DMS79 treated with DMSO at 0.1 percent for 48 hours (cell line): ENCODE data around the gene HIP1.
"Not testable (repeated sequence)": the region's sequence is repeated elsewhere in the genome, so short reads cannot be mapped to it uniquely, and the experiment has no call there.

ENCODE experiments used
- DNase-seq: peaks from one replicate; lab custom pipeline; 2025; lab: John Stamatoyannopoulos, UW

The HIP1 gene

GRCh38 chr7:75531359-75531821, 207.4 kb downstream of the HIP1 start:
- DNase-seq = no peak

DNA sequence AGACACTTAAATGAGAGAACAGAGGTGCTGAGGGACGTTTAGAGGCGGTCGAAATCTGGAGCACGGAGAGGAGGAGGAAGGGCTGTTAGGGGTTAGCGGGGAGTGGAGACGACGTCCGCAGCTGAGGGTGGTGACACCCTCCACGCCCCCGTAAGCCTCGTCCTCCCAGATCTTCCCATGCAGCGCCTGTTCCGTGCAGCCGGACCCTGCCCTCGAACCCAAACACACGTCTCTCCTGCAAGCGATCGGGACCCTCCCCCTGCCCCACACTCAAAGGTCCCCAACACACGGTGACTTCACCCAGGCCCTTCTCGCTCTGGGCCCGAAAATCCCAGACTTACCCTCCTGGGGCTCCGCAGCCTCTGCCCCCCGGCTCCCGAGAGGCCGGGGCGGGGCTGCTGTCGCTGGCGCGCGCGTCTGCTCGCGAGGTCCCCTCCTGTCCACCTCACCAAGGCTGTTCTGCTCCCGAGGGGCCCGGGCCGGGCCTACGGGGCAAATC, 211.5 kb downstream of the HIP1 start:
- DNase-seq = not testable (repeated sequence)

DNA sequence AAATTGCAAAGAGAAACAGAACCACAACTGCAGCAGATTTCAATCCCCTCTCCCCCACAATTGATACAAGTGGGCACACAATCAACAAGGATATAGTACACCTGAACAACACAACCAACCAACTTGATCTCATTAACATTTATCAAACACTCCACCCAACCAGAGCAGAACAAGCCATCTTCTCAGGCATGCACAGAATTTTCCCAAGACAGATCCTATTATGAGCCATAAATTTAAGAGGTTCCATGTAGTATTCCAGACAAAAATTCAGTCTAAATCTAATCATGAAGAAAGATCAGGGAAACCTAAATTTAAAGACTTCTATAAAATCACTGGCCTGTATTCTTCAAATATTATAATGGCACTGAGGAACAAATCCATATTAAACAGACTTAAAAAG, 217.0 kb downstream of the HIP1 start:
- DNase-seq = not testable (repeated sequence)

- not testable (repeated sequence) for DNase-seq
Measured at GRCh38 chr7:75518842-75519241, 219.9 kb downstream of the HIP1 start.

GRCh38 chr7:75509033-75509432, 229.7 kb downstream of the HIP1 start:
- DNase-seq = not testable (repeated sequence)

- DNase-seq = not testable (repeated sequence)
Measured at GRCh38 chr7:75492020-75492419, 246.7 kb downstream of the HIP1 start, which contains the start of gene SPDYE5. TSS of gene SPDYE5 (plus strand) at chr7:75492320. CDS start at chr7:75494048, 1,728 bp downstream.

GRCh38 chr7:75485979-75486643, 252.6 kb downstream of the HIP1 start, which contains the start of gene POM121C:
TSS of gene POM121C (minus strand) at chr7:75486299. CDS start at chr7:75441496, 44,803 bp downstream.
- DNase-seq = peak; percentile 77

DNA sequence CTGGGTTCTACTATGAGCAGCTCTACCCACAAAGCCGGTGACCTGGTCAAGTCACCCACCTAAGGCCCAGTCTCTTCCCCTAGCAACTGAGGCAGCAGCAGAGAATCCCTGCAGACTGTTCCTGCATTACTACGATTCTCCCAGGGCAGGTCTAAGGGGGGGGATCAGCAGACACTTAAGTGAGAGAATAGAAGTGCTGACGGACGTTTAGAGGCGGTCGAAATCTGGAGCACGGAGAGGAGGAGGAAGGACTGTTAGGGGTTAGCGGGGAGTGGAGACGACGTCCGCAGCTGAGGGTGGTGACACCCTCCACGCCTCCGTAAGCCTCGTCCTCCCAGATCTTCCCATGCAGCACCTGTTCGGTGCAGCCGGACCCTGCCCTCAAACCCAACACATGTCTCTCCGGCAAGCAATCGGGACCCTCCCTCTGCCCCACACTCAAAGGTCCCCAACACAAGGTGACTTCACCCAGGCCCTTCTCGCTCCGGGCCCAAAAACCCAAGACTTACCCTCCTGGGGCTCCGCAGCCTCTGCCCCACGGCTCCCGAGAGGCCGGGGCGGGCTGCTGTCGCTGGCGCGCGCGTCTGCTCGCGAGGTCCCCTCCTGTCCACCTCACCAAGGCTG, 253.3 kb downstream of the HIP1 start:
- not testable (repeated sequence) for DNase-seq
